Esophagus muscularis mucosa (tissue), 4 donors: Measurements from ENCODE around the gene MYL3. TPM values are rescaled to one million over a fixed set of nuclear protein-coding genes. Genes with fewer than 3 reads are reported as not detected.

Experiments
- DNase-seq: peaks from one replicate; pipeline ENCODE4 v3.0.0-alpha.2; 2017; ENCODE audit errors: extremely low spot score
- H3K27ac ChIP-seq, 4 donors: fragments of 200-600 bp; sonication (generic); replicated peaks in 1 of 4; 1 replicate in 3 of 4; 2 replicates in 1 of 4; pipeline ENCODE4 v1.5.1; 2016 to 2019; ENCODE audit warnings: mild to moderate bottlenecking in 1 of 4
- H3K27me3 ChIP-seq, 4 donors: fragments of 200-600 bp; sonication (generic); one replicate each; pipeline versions ENCODE4 v1.5.1 to v1.6.0; 2016 to 2019
- H3K36me3 ChIP-seq, 4 donors: fragments of 200-600 bp; sonication (generic); one replicate each; pipeline ENCODE4 v1.5.1; 2016 to 2019
- H3K4me1 ChIP-seq, 4 donors: fragments of 200-600 bp; sonication (generic); one replicate each; pipeline ENCODE4 v1.5.1; 2016 to 2019
- H3K4me3 ChIP-seq, 4 donors: fragments of 200-600 bp; sonication (generic); 1 replicate in 2 of 4; 2 replicates in 2 of 4; pipeline ENCODE4 v1.5.1; 2016 to 2019; ENCODE audit warnings: mild to moderate bottlenecking in 4 of 4, moderate library complexity in 1 of 4
- H3K9me3 ChIP-seq, 4 donors: fragments of 200-600 bp; sonication (generic); 1 replicate in 3 of 4; 2 replicates in 1 of 4; pipeline ENCODE4 v1.5.1; 2016 to 2019
- CTCF ChIP-seq, 3 experiments: fragments of 200-600 bp in 2 of 3; fragments of 450-650 bp in 1 of 3; sonication (generic) in 2 of 3; IDR thresholded peaks; one replicate each; pipeline ENCODE4 v1.5.1; 2017 to 2019; ENCODE audit warnings: antibody characterized with exemption in 3 of 3, mild to moderate bottlenecking in 2 of 3, moderate library complexity in 1 of 3
- EP300 ChIP-seq: sonication (generic); formaldehyde crosslinking; IDR thresholded peaks from one replicate; pipeline ENCODE4 v1.6.1; 2017; ENCODE audit warnings: antibody characterized with exemption
- POLR2A ChIP-seq: fragments of 450-650 bp; IDR thresholded peaks from one replicate; pipeline ENCODE4 v1.6.1; 2017; ENCODE audit warnings: antibody characterized with exemption, moderate library complexity, mild to moderate bottlenecking, low read depth
- POLR2AphosphoS5 ChIP-seq, 2 donors: sonication (generic); formaldehyde crosslinking; IDR thresholded peaks; one replicate each; pipeline ENCODE4 v1.6.1; 2017; ENCODE audit warnings: antibody characterized with exemption in 2 of 2
- WGBS: methylation state at CpG from one replicate; pipeline ENCODE4 v1.1.5; 2018; 5-methylcytosine and 5-hydroxymethylcytosine counted together
- intact Hi-C: fragments of 100-400 bp; cut with DNase I; formaldehyde crosslinking; loops from one replicate; pipeline ENCODE4 v1.15.1; 2023
- total RNA-seq, 4 donors: library from RNA; depleted of rRNA; stranded (reverse); fragments of >200 nt; gene quantifications; one replicate each; pipeline versions ENCODE4 v1.1.0 to v1.2.1, GENCODE V29; 2016

The MYL3 gene
- total RNA-seq, 4 donors from 2014 or later: 0.83 to 13.0 (median 7.7) TPM

- Histone ChIP-seq H3K27ac (no peak overlapping the region), H3K9me3 (no peaks in the 10 kb centered on the region), H3K27me3 (peaks cover 0 to 6% (median 0%) of the 10 kb centered on the region in 4 donors), H3K36me3 (peaks cover 0 to 49% (median 0%) of the 10 kb centered on the region in 4 donors), H3K4me1 (peaks cover 0 to 5% (median 0%) of the 10 kb centered on the region in 4 donors), H3K4me3 (no peak overlapping the region)
- no peak for DNase-seq
- WGBS: 87% methylated on average over 12 of the region's 17 CpGs
- intact Hi-C loops: no loop called here
- no peak for TF ChIP-seq POLR2AphosphoS5 (IDR thresholded peaks at IDR 0.05)
- no peak for TF ChIP-seq CTCF (IDR thresholded peaks at IDR 0.05)
- TF ChIP-seq EP300: no peak
- TF ChIP-seq POLR2A: no peak
Observed at GRCh38 chr3:46856576-46857471, 6.4 kb downstream of the MYL3 start.

GRCh38 chr3:46854555-46854991 lies 8.7 kb downstream of the MYL3 start:
- H3K36me3 ChIP-seq: peaks cover 0 to 31% (median 0%) of the 10 kb centered on the region in 4 donors
- 71% methylated on average over 4 of the region's 5 CpGs for WGBS
- H3K4me1 ChIP-seq: no peaks in the 10 kb centered on the region
- intact Hi-C loops: no loop called here
- DNase-seq: no peak
- H3K9me3 ChIP-seq: no peaks in the 10 kb centered on the region
- no peak for TF ChIP-seq POLR2A
- no peak overlapping the region for H3K27ac ChIP-seq
- peaks cover 0 to 6% (median 0%) of the 10 kb centered on the region in 4 donors for H3K27me3 ChIP-seq
- H3K4me3 ChIP-seq: no peak overlapping the region

GRCh38 chr3:46853441-46854415 lies 9.5 kb downstream of the MYL3 start:
- 86% methylated on average over 11 of the region's 15 CpGs for WGBS
- Histone ChIP-seq H3K4me1 (peaks cover 0 to 2% (median 0%) of the 10 kb centered on the region in 4 donors), H3K27ac (no peak overlapping the region), H3K36me3 (peaks cover 0 to 23% (median 0%) of the 10 kb centered on the region in 4 donors), H3K9me3 (no peaks in the 10 kb centered on the region), H3K27me3 (peaks cover 0 to 6% (median 0%) of the 10 kb centered on the region in 4 donors), H3K4me3 (no peak overlapping the region)
- TF ChIP-seq POLR2AphosphoS5 (IDR thresholded peaks at IDR 0.05) (no peak), EP300 (no peak), POLR2A (no peak), CTCF (IDR thresholded peaks at IDR 0.05) (no peak)
- no peak for DNase-seq
- intact Hi-C loops: no loop called here

GRCh38 chr3:46852839-46853355 lies 10.3 kb downstream of the MYL3 start:
- H3K9me3 ChIP-seq: no peaks in the 10 kb centered on the region
- H3K4me1 ChIP-seq: peaks cover 0 to 10% (median 0%) of the 10 kb centered on the region in 4 donors
- no peak for TF ChIP-seq CTCF (IDR thresholded peaks at IDR 0.05)
- TF ChIP-seq EP300: no peak
- TF ChIP-seq POLR2A: no peak
- no peak for TF ChIP-seq POLR2AphosphoS5 (IDR thresholded peaks at IDR 0.05)
- DNase-seq: no peak
- intact Hi-C loops: no loop called here
- peaks cover 0 to under 1% (median 0%) of the 10 kb centered on the region in 4 donors for H3K27me3 ChIP-seq
- H3K27ac ChIP-seq: no peak overlapping the region
- peaks cover 0 to 15% (median 0%) of the 10 kb centered on the region in 4 donors for H3K36me3 ChIP-seq
- WGBS: no CpG with 5 or more reads among the region's 2 CpGs
- no peak overlapping the region for H3K4me3 ChIP-seq
